Lung (tissue), 12 donors: ENCODE measurements around the gene DDX39B. TPM values are rescaled to one million over a fixed set of nuclear protein-coding genes. Genes with fewer than 3 reads are reported as not detected.
A peak's percentile ranks its signal among the peaks of the same experiment; 100 is the strongest.

Experiments used
- ATAC-seq: fragments of 200-7000 bp; cut with Tn5 transposase; one replicate; pipeline ENCODE4 v1.9.1; 2020; ENCODE audit warnings: moderate number of reproducible peaks; ENCODE audit not compliant: insufficient read depth, low FRiP score
- DNase-seq, 3 donors: peaks; one replicate each; pipeline ENCODE4 v3.0.0-alpha.2; 2013 to 2017
- H3K27ac ChIP-seq, 2 donors: one replicate each; pipeline ENCODE4 v1.5.1; 2013; ENCODE audit warnings: mild to moderate bottlenecking in 2 of 2, moderate library complexity in 2 of 2, control low read depth in 1 of 2, inconsistent platforms in 1 of 2, low read depth in 1 of 2, low read length in 1 of 2
- H3K27me3 ChIP-seq, 3 donors: one replicate each; pipeline ENCODE4 v1.5.1; 2013; ENCODE audit warnings: low read length in 2 of 3; ENCODE audit not compliant: control insufficient read depth in 3 of 3, insufficient read depth in 3 of 3
- H3K36me3 ChIP-seq, 4 donors: one replicate each; pipeline ENCODE4 v1.5.1; 2013; ENCODE audit warnings: low read length in 4 of 4, mild to moderate bottlenecking in 1 of 4, moderate library complexity in 1 of 4; ENCODE audit not compliant: control insufficient read depth in 4 of 4, insufficient read depth in 4 of 4
- H3K4me1 ChIP-seq, 5 donors: one replicate each; pipeline ENCODE4 v1.5.1; 2013; ENCODE audit warnings: low read length in 5 of 5, mild to moderate bottlenecking in 2 of 5, moderate library complexity in 1 of 5; ENCODE audit not compliant: control insufficient read depth in 5 of 5, insufficient read depth in 5 of 5
- H3K4me3 ChIP-seq: one replicate; pipeline ENCODE4 v1.5.1; 2013; ENCODE audit warnings: mild to moderate bottlenecking, control low read depth, moderate library complexity
- H3K9ac ChIP-seq, 2 donors: one replicate each; pipeline ENCODE4 v1.5.1; 2013; ENCODE audit warnings: low read length in 2 of 2, control low read depth in 1 of 2; ENCODE audit not compliant: insufficient read depth in 1 of 2
- H3K9me3 ChIP-seq, 4 donors: one replicate each; pipeline ENCODE4 v1.5.1; 2013; ENCODE audit warnings: low read length in 3 of 4, mild to moderate bottlenecking in 1 of 4, moderate library complexity in 1 of 4; ENCODE audit not compliant: control insufficient read depth in 4 of 4, insufficient read depth in 3 of 4
- CTCF ChIP-seq: IDR thresholded peaks from 2 replicates; pipeline ENCODE4 v1.5.1; 2012; ENCODE audit warnings: mild to moderate bottlenecking; ENCODE audit errors: control extremely low read depth, extremely low read depth
- WGBS, 2 donors: extraction: QIAGEN DNeasy Blood & Tissue Kit; methylation state at CpG; one replicate each; pipeline ENCODE4 v1.1.7; 2013; 5-methylcytosine and 5-hydroxymethylcytosine counted together
- polyA plus RNA-seq, 2 donors: library from polyadenylated mRNA; stranded (reverse); fragments of 200-250 nt; gene quantifications; one replicate each; pipeline ENCODE4 v1.2.1, GENCODE V29; 2013
- total RNA-seq, 2 donors: library from RNA; depleted of rRNA in 1 of 2; stranded (reverse); fragments of >200 nt in 1 of 2; gene quantifications; one replicate each; pipeline ENCODE4 v1.2.1, GENCODE V29; 2014 to 2021
- donor health status: control.
- donor health status: control.
- donor health status: Bipolar disorder and iron deficiency.
- donor health status: healthy.
- donor health status: DM: yes; HTN: yes; CAD: no.

DDX39B gene
- total and polyA plus RNA-seq, 4 donors: 316 to 418 (median 336) TPM

DNA sequence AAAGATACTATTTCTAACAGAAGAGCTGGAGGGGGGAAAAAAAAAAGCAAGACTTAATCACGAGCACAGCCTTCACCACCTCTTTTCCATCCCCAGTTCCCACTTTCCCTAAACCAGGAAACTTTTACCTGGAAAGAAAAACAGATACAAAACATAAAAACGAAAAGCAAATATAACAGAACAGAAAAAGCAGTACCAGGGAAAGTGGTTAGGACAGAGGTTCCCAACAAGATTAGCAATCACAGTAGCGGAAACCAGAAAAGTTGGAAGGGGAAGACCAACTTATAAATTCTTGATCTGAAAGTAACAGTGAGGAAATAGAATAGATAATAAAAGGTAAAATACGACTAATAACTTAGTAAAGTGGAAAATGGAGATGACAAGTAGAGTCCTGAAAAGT is 1.2 kb downstream of the DDX39B start:
- Histone ChIP-seq H3K4me1 (peaks cover 9 to 25% (median 15%) of the 10 kb centered on the region in 5 donors), H3K27ac (peak overlapping the region in 1 of 2 donors; percentile 89)
- WGBS, 2 donors: 18 to 22% methylated on average over 4 of the region's 4 CpGs

DNA sequence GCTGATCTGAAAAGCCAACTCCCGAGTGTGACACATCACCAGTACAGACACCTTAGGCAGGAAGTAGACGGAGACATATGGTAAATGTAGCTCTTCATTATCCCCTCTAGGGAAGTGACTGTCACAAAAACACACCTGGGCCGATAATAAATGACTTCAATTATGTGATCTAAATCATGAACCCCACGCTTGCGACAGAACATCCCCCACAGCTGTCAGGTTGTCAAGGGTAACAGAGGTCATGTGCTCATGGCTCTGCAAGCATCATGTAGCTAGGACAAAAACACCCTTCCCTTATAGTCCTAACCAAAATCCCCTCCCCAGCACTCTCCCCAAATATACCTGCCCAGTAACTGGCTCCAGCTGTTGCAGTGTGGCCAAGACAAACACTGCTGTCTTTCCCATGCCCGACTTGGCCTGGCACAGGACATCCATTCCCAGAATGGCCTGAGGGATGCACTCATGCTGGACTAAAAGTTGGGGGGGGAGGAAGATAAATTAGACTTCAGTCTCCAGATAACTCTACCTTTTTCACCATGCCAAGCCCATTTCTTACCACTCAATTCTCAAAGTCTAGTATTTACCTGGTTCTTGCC is 2.9 kb downstream of the DDX39B start:
- Histone ChIP-seq H3K9ac (peak overlapping the region in 1 of 2 donors; percentile 100), H3K27me3 (no peaks in the 10 kb centered on the region), H3K36me3 (peaks cover 24 to 59% (median 47%) of the 10 kb centered on the region in 4 donors), H3K4me3 (no peak overlapping the region), H3K4me1 (peaks cover 9 to 25% (median 15%) of the 10 kb centered on the region in 5 donors), H3K9me3 (no peaks in the 10 kb centered on the region), H3K27ac (no peak overlapping the region)
- DNase-seq: no peak
- 65 to 71% methylated on average over 6 of the region's 6 CpGs for WGBS, 2 donors
- no peak for TF ChIP-seq CTCF
- no peak for ATAC-seq

More for the DNA sequence above, 1.2 kb downstream of the DDX39B start:
- no peaks in the 10 kb centered on the region for H3K9me3 ChIP-seq
- TF ChIP-seq CTCF: no peak
- no peaks in the 10 kb centered on the region for H3K27me3 ChIP-seq
- no peak for ATAC-seq
- peak overlapping the region; percentile 100 for H3K9ac ChIP-seq
- DNase-seq: no peak
- peak overlapping the region; percentile 88 for H3K4me3 ChIP-seq
- peaks cover 18 to 44% (median 32%) of the 10 kb centered on the region in 4 donors for H3K36me3 ChIP-seq

DNA sequence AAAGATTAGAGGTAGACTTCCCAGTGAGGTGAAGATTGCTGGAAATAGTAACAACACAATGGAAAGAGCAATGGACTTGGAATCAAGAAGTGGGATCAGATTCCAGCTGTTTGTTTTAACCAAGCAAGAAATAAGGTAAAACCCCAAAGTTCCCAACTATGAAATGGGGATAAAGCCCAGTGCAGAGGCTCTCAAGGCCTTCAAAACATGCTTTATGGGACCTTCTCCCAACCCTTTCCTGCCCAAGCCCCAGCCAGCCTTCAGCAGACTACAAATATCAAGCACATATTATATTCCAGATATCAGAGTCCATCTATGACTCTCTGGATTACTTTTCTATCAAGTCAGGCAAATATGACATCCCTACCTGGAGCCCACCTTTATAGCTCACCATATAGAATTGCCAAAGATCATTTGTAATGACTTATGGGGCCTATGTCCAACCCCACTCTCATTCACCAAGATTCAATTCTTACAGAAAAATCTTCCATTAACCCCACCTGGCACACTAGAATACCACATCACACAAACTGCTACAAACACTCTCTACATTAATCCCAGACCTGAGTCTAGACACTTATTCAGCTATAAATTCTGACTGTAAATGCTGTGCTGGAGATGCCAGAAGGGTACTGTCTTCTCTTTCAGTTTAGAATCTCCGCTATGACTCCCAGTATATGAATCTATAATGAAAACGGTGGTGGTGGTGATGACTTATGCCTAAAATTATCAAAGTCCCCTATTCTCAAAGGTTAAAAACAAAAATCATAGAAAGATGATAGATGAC is 6.1 kb downstream of the DDX39B start:
- no peak for TF ChIP-seq CTCF
- DNase-seq (no peak), ATAC-seq (no peak)
- no peak overlapping the region for H3K9ac ChIP-seq
- peaks cover 9 to 20% (median 15%) of the 10 kb centered on the region in 5 donors for H3K4me1 ChIP-seq
- H3K9me3 ChIP-seq: no peaks in the 10 kb centered on the region
- H3K4me3 ChIP-seq: no peak overlapping the region
- H3K27ac ChIP-seq: no peak overlapping the region
- no peaks in the 10 kb centered on the region for H3K27me3 ChIP-seq
- WGBS, 2 donors: 38 to 40% methylated on average over 2 of the region's 2 CpGs
- peaks cover 52 to 76% (median 65%) of the 10 kb centered on the region in 4 donors for H3K36me3 ChIP-seq
